H9 (cell line): ENCODE results near the gene PDK2. TPM values are rescaled to one million over a fixed set of nuclear protein-coding genes. Genes with fewer than 3 reads are reported as not detected.

ENCODE experiments used
- DNase-seq: peaks from one replicate; pipeline ENCODE4 v3.0.0-alpha.2; 2017
- H2AFZ ChIP-seq: one replicate; pipeline ENCODE4 v1.6.1; 2013; ENCODE audit warnings: mild to moderate bottlenecking, low read length, control low read depth, moderate library complexity
- H2AK5ac ChIP-seq: 2 replicates; pipeline ENCODE4 v1.6.1; 2013; ENCODE audit warnings: low read length, control low read depth, mixed read lengths; ENCODE audit not compliant: insufficient read length
- H2BK120ac ChIP-seq: one replicate; pipeline ENCODE4 v1.6.1; 2013; ENCODE audit warnings: low read depth, mild to moderate bottlenecking, low read length, control low read depth, inconsistent platforms; ENCODE audit not compliant: poor library complexity, severe bottlenecking
- H2BK12ac ChIP-seq: 2 replicates; pipeline ENCODE4 v1.6.1; 2013; ENCODE audit warnings: low read length, control low read depth, mixed read lengths, low read depth; ENCODE audit not compliant: insufficient read length
- H2BK15ac ChIP-seq: 2 replicates; pipeline ENCODE4 v1.6.1; 2013; ENCODE audit warnings: low read depth, low read length, control low read depth
- H2BK20ac ChIP-seq: one replicate; pipeline ENCODE4 v1.6.1; 2013; ENCODE audit warnings: low read depth, mild to moderate bottlenecking, low read length, control low read depth, inconsistent platforms; ENCODE audit not compliant: poor library complexity, severe bottlenecking
- H2BK5ac ChIP-seq: 2 replicates; pipeline ENCODE4 v1.6.1; 2013; ENCODE audit warnings: low read length, control low read depth, mixed read lengths; ENCODE audit not compliant: insufficient read length
- H3K14ac ChIP-seq: 2 replicates; pipeline ENCODE4 v1.6.1; 2013; ENCODE audit warnings: low read length, control low read depth; ENCODE audit not compliant: insufficient read depth
- H3K18ac ChIP-seq: 2 replicates; pipeline ENCODE4 v1.6.1; 2013; ENCODE audit warnings: low read depth, mild to moderate bottlenecking, mixed read lengths, low read length, control low read depth; ENCODE audit not compliant: insufficient read length
- H3K23ac ChIP-seq: 2 replicates; pipeline ENCODE4 v1.6.1; 2013; ENCODE audit warnings: low read length, control low read depth, mixed read lengths, low read depth; ENCODE audit not compliant: insufficient read length
- H3K23me2 ChIP-seq: 2 replicates; pipeline ENCODE4 v1.6.1; 2013; ENCODE audit warnings: low read depth, mild to moderate bottlenecking, mixed read lengths, low read length, control low read depth; ENCODE audit not compliant: insufficient read length, poor library complexity, severe bottlenecking
- H3K27ac ChIP-seq: 2 replicates; pipeline ENCODE4 v1.5.1; 2013; ENCODE audit warnings: low read length, control low read depth, mixed read lengths, low read depth; ENCODE audit not compliant: insufficient read length
- H3K27me3 ChIP-seq: 2 replicates; pipeline ENCODE4 v1.6.1; 2013; ENCODE audit warnings: low read length, control low read depth, inconsistent platforms; ENCODE audit not compliant: insufficient read depth
- H3K4ac ChIP-seq: 2 replicates; pipeline ENCODE4 v1.6.1; 2013; ENCODE audit warnings: low read depth, mild to moderate bottlenecking, control low read depth, inconsistent platforms, low read length, moderate library complexity
- H3K4me1 ChIP-seq: 2 replicates; pipeline ENCODE4 v1.6.1; 2013; ENCODE audit warnings: low read length, control low read depth, inconsistent platforms; ENCODE audit not compliant: insufficient read depth
- H3K4me2 ChIP-seq: 2 replicates; pipeline ENCODE4 v1.6.1; 2013; ENCODE audit warnings: low read length, control low read depth, mixed read lengths; ENCODE audit not compliant: insufficient read length, insufficient read depth
- H3K56ac ChIP-seq: 2 replicates; pipeline ENCODE4 v1.6.1; 2013; ENCODE audit warnings: low read depth, mild to moderate bottlenecking, mixed read lengths, low read length, control low read depth; ENCODE audit not compliant: insufficient read length
- H3K79me1 ChIP-seq: 2 replicates; pipeline ENCODE4 v1.6.1; 2013; ENCODE audit warnings: low read depth, mild to moderate bottlenecking, moderate library complexity, low read length, control low read depth, inconsistent platforms; ENCODE audit not compliant: insufficient read depth, poor library complexity, severe bottlenecking
- H3K79me2 ChIP-seq: 2 replicates; pipeline ENCODE4 v1.6.1; 2013; ENCODE audit warnings: low read length, control low read depth, inconsistent platforms; ENCODE audit not compliant: insufficient read depth
- H3K9ac ChIP-seq: 2 replicates; pipeline ENCODE4 v1.6.1; 2013; ENCODE audit warnings: low read length, control low read depth, mixed read lengths; ENCODE audit not compliant: insufficient read length; ENCODE audit errors: extremely low read depth
- H3K9me3 ChIP-seq: one replicate; pipeline ENCODE4 v1.6.1; 2013; ENCODE audit warnings: low read depth, low read length, inconsistent platforms; ENCODE audit not compliant: control insufficient read depth
- H3T11ph ChIP-seq: one replicate; pipeline ENCODE4 v1.6.1; 2013; ENCODE audit warnings: mild to moderate bottlenecking, low read length, control low read depth, inconsistent platforms
- H4K20me1 ChIP-seq: one replicate; pipeline ENCODE4 v1.6.1; 2013; ENCODE audit not compliant: control insufficient read depth, insufficient read length, insufficient read depth
- H4K5ac ChIP-seq: 2 replicates; pipeline ENCODE4 v1.6.1; 2013; ENCODE audit warnings: low read depth, mild to moderate bottlenecking, mixed read lengths, low read length, control low read depth; ENCODE audit not compliant: insufficient read length
- H4K8ac ChIP-seq: replicated peaks from 2 replicates; pipeline ENCODE4 v1.6.1; 2013; ENCODE audit warnings: low read length, control low read depth, mixed read lengths, low read depth; ENCODE audit not compliant: insufficient read length
- H4K91ac ChIP-seq: 2 replicates; pipeline ENCODE4 v1.6.1; 2013; ENCODE audit warnings: low read depth, mild to moderate bottlenecking, moderate library complexity, mixed read lengths, low read length, control low read depth; ENCODE audit not compliant: insufficient read length
- H3K27ac Mint-ChIP-seq, 3 experiments: 2 replicates in 2 of 3; 3 replicates in 1 of 3; pipeline ENCODE4 v1.8.0; 2020 to 2021; ENCODE audit warnings: mixed read lengths in 3 of 3, mild to moderate bottlenecking in 1 of 3, moderate library complexity in 1 of 3
- H3K27me3 Mint-ChIP-seq: 2 replicates; pipeline ENCODE4 v1.8.0; 2021; ENCODE audit warnings: low read depth, mild to moderate bottlenecking, moderate library complexity, mixed read lengths
- H3K36me3 Mint-ChIP-seq, 3 experiments: 2 replicates in 2 of 3; 3 replicates in 1 of 3; pipeline ENCODE4 v1.8.0; 2020 to 2021; ENCODE audit warnings: low read depth in 3 of 3, mixed read lengths in 3 of 3; ENCODE audit not compliant: insufficient read depth in 1 of 3
- H3K4me1 Mint-ChIP-seq, 2 experiments: 2 replicates each; pipeline ENCODE4 v1.8.0; 2020; ENCODE audit warnings: mixed read lengths in 2 of 2
- H3K4me3 Mint-ChIP-seq, 2 experiments: 2 replicates in 1 of 2; 3 replicates in 1 of 2; pipeline ENCODE4 v1.8.0; 2020 to 2021; ENCODE audit warnings: mild to moderate bottlenecking in 2 of 2, mixed read lengths in 2 of 2, moderate library complexity in 1 of 2
- H3K9me3 Mint-ChIP-seq, 2 experiments: 2 replicates in 1 of 2; 3 replicates in 1 of 2; pipeline ENCODE4 v1.8.0; 2020; ENCODE audit warnings: mild to moderate bottlenecking in 2 of 2, mixed read lengths in 2 of 2, moderate library complexity in 1 of 2
- WGBS: extraction: QIAGEN DNeasy Blood & Tissue Kit; methylation state at CpG from one replicate; pipeline ENCODE4 v1.1.7; 2013; ENCODE audit warnings: missing lambda C conversion rate, low lambda C conversion rate, mixed read lengths; ENCODE audit not compliant: insufficient read length; ENCODE audit errors: extremely low coverage; 5-methylcytosine and 5-hydroxymethylcytosine counted together
- total RNA-seq: library from RNA; stranded (reverse); gene quantifications from 2 replicates; pipeline ENCODE4 v1.2.1, GENCODE V29; 2021
- TF ChIP-seq, protein P1 (sequence below): fragments of 200-600 bp; sonication (generic); conservative IDR thresholded peaks from 3 replicates; pipeline ENCODE4 v1.8.0; 2021; ENCODE audit warnings: antibody characterized with exemption, mild to moderate bottlenecking

The PDK2 gene
- total RNA-seq, 1 experiment from 2014 or later, result 19.9 TPM

DNA sequence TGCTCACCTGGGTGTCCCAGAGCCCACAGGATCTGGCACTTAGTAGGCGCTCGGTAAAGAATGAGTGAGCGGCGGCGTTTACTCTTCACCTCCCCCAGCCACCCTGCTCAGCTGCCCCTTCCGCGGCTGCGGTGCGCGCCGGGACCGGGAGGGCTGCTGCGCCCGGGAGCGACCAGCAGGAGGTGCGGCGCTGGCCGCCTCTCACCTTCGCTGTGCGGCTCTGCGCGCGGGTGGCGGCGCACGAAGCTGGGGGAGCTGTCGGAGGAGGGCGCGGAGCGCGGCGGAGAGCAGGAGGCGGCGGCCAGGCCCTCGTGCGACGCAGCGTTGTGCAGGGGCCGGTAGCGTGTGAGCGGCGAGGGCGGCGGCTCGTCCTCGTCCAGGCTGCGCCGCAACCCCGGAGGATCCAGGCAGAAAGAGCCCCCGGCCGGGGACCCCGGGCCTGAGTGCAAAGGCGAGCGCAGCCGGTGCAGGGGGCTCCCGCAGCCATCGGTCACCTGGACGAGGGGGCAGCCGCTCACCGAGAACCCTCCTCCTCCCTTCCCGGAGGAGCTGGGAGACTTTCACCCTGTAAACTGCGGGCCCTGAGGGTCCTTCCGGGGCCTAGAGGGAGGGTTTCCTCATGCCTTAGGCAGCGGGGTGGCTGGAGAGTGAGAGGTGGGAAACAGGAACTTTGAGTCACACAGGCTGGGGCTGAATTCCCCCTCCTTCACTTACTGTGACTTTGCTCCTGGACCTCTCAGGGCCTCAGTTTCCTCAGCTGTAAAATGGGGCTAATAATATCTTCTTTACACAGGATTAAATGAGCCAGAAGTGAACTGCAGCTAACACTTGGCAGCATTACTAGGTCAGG, 22.3 kb downstream of the PDK2 start:
- Histone ChIP-seq H3K56ac (no peak overlapping the region), H4K20me1 (no peaks in the 10 kb centered on the region), H3K23me2 (no peaks in the 10 kb centered on the region), H3T11ph (no peak overlapping the region), H2BK20ac (no peak overlapping the region), H4K8ac (no peak overlapping the region), H3K27me3 (no peaks in the 10 kb centered on the region; the same call in 1 of the 2 replicates), H3K18ac (peak overlapping the region; percentile 16), H2BK5ac (no peak overlapping the region), H2AFZ (no peak overlapping the region), H4K91ac (no peak overlapping the region), H2BK120ac (no peak overlapping the region), H4K5ac (no peak overlapping the region), H3K9ac (no peak overlapping the region), H3K9me3 (no peaks in the 10 kb centered on the region), H3K23ac (no peak overlapping the region), H2BK15ac (no peak overlapping the region), H3K4me1 (peaks cover 9% of the 10 kb centered on the region; the same call in 1 of the 2 replicates), H3K27ac (no peak overlapping the region), H2BK12ac (no peak overlapping the region), H3K4ac (no peak overlapping the region), H3K79me2 (no peaks in the 10 kb centered on the region), H3K14ac (0 out of 2 replicates have a peak overlapping the region, but pooled peaks have one; percentile 38), H3K4me2 (peak overlapping the region; percentile 36), H2AK5ac (no peak overlapping the region), H3K79me1 (no peaks in the 10 kb centered on the region)
- Mint-ChIP-seq H3K9me3 (no peaks in the 10 kb centered on the region; a peak in 1 of 5 replicates), H3K4me3 (peak overlapping the region; percentile 48 to 65), H3K27me3 (peaks cover 60% of the 10 kb centered on the region), H3K36me3 (peaks cover 0 to 10% (median 2%) of the 10 kb centered on the region in 3 experiments; a peak in 2 of 7 replicates), H3K4me1 (peaks cover 15 to 27% of the 10 kb centered on the region in 2 experiments), H3K27ac (no peak overlapping the region; a peak in 1 of 7 replicates)
- peak; percentile 90 for DNase-seq
- WGBS, result no CpG with 5 or more reads among the region's 64 CpGs
- TF ChIP-seq, protein P1, sequence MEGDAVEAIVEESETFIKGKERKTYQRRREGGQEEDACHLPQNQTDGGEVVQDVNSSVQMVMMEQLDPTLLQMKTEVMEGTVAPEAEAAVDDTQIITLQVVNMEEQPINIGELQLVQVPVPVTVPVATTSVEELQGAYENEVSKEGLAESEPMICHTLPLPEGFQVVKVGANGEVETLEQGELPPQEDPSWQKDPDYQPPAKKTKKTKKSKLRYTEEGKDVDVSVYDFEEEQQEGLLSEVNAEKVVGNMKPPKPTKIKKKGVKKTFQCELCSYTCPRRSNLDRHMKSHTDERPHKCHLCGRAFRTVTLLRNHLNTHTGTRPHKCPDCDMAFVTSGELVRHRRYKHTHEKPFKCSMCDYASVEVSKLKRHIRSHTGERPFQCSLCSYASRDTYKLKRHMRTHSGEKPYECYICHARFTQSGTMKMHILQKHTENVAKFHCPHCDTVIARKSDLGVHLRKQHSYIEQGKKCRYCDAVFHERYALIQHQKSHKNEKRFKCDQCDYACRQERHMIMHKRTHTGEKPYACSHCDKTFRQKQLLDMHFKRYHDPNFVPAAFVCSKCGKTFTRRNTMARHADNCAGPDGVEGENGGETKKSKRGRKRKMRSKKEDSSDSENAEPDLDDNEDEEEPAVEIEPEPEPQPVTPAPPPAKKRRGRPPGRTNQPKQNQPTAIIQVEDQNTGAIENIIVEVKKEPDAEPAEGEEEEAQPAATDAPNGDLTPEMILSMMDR, result peak; percentile 75
